Measurements from ENCODE around the gene HIPK3. TPM values are rescaled to one million over a fixed set of nuclear protein-coding genes. Genes with fewer than 3 reads are reported as not detected.
"Not testable (repeated sequence)": the region's sequence is repeated elsewhere in the genome, so short reads cannot be mapped to it uniquely, and the experiment has no call there.

The HIPK3 gene
- total and polyA plus RNA-seq, 4 donors, result 24.8 to 251 (median 119) TPM

- DNase-seq (no peak), ATAC-seq (ENCODE audit: low FRiP score) (no peak)
- Histone ChIP-seq H3K9me3 (ENCODE audit: control insufficient read depth, low read length) (no peaks in the 10 kb centered on the region), H3K27me3 (ENCODE audit: control insufficient read depth in 1 of 2, insufficient read depth in 2 of 2, low read length in 1 of 2) (no peaks in the 10 kb centered on the region), H3K4me3 (ENCODE audit: low read length in 2 of 2) (peak overlapping the region; percentile 95 to 96), H3K36me3 (ENCODE audit: control insufficient read depth in 1 of 2, insufficient read depth in 2 of 2, low read length in 1 of 2) (no peaks in the 10 kb centered on the region), H3K4me1 (ENCODE audit: control insufficient read depth in 1 of 2, insufficient read depth in 2 of 2, low read length in 2 of 2) (peaks cover 0 to 3% of the 10 kb centered on the region in 2 donors), H3K27ac (ENCODE audit: low read depth in 1 of 2, low read length in 2 of 2) (peak overlapping the region; percentile 96 to 100)
- intact Hi-C loops (cut with DNase I), result loop anchor here (5.0 to 10.0 kb wide), 5 partner anchors 66 to 439 kb away; partner anchors contain the start of gene CSTF3 (in 2 of the 2)
- WGBS, 2 donors, result 58% methylated on average over 12 of the region's 12 CpGs
Measured at GRCh38 chr11:33256031-33256812, 959 bp upstream of the HIPK3 start.

DNA sequence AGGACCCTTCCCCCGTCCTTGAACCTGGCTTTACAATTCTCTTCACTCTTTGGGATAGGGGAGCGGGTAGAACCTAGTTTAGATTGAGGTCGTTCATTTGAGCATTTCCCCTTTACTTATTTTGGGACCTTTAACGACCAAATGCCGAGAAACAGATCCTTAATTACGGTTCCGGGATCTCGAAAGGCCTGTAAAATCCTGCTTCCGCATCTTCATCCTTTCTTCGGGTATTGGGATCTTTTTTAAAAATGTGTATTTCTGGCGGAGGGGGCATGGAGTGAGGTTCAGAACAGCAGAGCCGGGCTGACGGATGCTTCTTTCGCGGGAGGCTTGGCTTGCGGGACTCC, 395 bp upstream of the HIPK3 start:
- H3K27me3 ChIP-seq (ENCODE audit: control insufficient read depth in 1 of 2, insufficient read depth in 2 of 2, low read length in 1 of 2), result no peaks in the 10 kb centered on the region
- H3K36me3 ChIP-seq (ENCODE audit: control insufficient read depth in 1 of 2, insufficient read depth in 2 of 2, low read length in 1 of 2), result no peaks in the 10 kb centered on the region
- WGBS, 2 donors, result 1 to 2% methylated on average over 16 of the region's 16 CpGs
- no peaks in the 10 kb centered on the region for H3K9me3 ChIP-seq (ENCODE audit: control insufficient read depth, low read length)
- peaks cover 0 to 3% of the 10 kb centered on the region in 2 donors for H3K4me1 ChIP-seq (ENCODE audit: control insufficient read depth in 1 of 2, insufficient read depth in 2 of 2, low read length in 2 of 2)
- H3K4me3 ChIP-seq (ENCODE audit: low read length in 2 of 2), result peak overlapping the region; percentile 95 to 96
- H3K27ac ChIP-seq (ENCODE audit: low read depth in 1 of 2, low read length in 2 of 2), result peak overlapping the region; percentile 96 to 100
- intact Hi-C loops (cut with DNase I), result loop anchor here (5.0 to 10.0 kb wide), 5 partner anchors 66 to 438 kb away; partner anchors contain the start of gene CSTF3 (in 2 of the 2)
- no peak for ATAC-seq (ENCODE audit: low FRiP score)
- no peak for DNase-seq

DNA sequence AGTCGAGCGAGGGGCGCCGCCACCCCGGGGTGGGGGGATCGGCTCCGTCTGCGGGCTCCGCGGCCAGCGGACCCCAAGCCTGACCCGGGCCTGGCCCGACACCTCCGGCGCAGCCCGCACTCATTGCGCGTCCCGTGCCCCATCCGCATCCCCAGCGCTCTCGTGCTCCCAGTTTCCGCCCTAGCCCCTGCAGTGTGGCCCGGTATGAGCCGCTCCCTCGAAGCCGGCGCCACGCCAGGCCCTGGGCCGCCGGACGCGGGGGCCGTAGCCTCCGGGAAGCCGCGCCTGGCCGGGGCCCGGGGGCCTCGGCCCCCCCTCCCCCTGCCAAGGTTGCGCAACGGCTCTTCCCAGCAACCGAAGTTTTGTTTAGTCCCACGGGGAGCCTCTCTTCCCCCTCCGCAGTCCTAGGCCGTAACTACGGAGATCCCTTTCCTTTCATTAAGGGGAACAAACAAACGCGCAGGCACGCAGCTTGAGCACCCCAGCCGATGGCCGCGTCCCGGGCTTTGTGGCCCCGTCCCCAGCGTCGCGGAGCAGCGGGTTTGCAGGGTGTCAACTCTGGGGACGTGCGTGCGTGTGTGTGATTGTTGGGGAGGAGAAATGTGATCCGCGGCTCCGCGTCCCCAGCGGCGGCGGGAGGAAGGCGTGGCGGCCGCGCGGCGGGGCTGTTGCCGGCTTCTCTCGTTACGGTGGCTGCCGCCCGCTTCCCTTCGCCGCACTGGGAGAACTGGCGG, 883 bp downstream of the HIPK3 start:
- Histone ChIP-seq H3K9me3 (ENCODE audit: control insufficient read depth, low read length) (no peaks in the 10 kb centered on the region), H3K4me3 (ENCODE audit: low read length in 2 of 2) (peak overlapping the region; percentile 95 to 96), H3K27me3 (ENCODE audit: control insufficient read depth in 1 of 2, insufficient read depth in 2 of 2, low read length in 1 of 2) (no peaks in the 10 kb centered on the region), H3K4me1 (ENCODE audit: control insufficient read depth in 1 of 2, insufficient read depth in 2 of 2, low read length in 2 of 2) (peaks cover 2 to 3% of the 10 kb centered on the region in 2 donors), H3K27ac (ENCODE audit: low read depth in 1 of 2, low read length in 2 of 2) (peak overlapping the region; percentile 99 to 100), H3K36me3 (ENCODE audit: control insufficient read depth in 1 of 2, insufficient read depth in 2 of 2, low read length in 1 of 2) (no peaks in the 10 kb centered on the region)
- peak; percentile 94 for ATAC-seq (ENCODE audit: low FRiP score)
- DNase-seq, result peak; percentile 92 to 96
- intact Hi-C loops (cut with DNase I), result loop anchor here (5.0 to 10.0 kb wide), 5 partner anchors 64 to 437 kb away; partner anchors contain the start of gene CSTF3 (in 2 of the 2)
- 0 to 1% methylated on average over 69 to 83 of the region's 83 CpGs for WGBS, 2 donors

- H3K36me3 ChIP-seq (ENCODE audit: control insufficient read depth in 1 of 2, insufficient read depth in 2 of 2, low read length in 1 of 2), result no peaks in the 10 kb centered on the region
- no peaks in the 10 kb centered on the region for H3K27me3 ChIP-seq (ENCODE audit: control insufficient read depth in 1 of 2, insufficient read depth in 2 of 2, low read length in 1 of 2)
- ATAC-seq (ENCODE audit: low FRiP score), result peak; percentile 33
- DNase-seq, result no peak
- H3K27ac ChIP-seq (ENCODE audit: low read depth in 1 of 2, low read length in 2 of 2), result peak overlapping the region; percentile 20 to 99
- intact Hi-C loops (cut with DNase I), result loop anchor here (5.0 to 10.0 kb wide), 5 partner anchors 64 to 436 kb away; partner anchors contain the start of gene CSTF3 (in 2 of the 2)
- H3K9me3 ChIP-seq (ENCODE audit: control insufficient read depth, low read length), result no peaks in the 10 kb centered on the region
- peak overlapping the region; percentile 95 to 96 for H3K4me3 ChIP-seq (ENCODE audit: low read length in 2 of 2)
- 0% methylated on average over 14 of the region's 14 CpGs for WGBS, 2 donors
- H3K4me1 ChIP-seq (ENCODE audit: control insufficient read depth in 1 of 2, insufficient read depth in 2 of 2, low read length in 2 of 2), result peaks cover 2 to 3% of the 10 kb centered on the region in 2 donors
Measured at GRCh38 chr11:33258631-33259205, 1.5 kb downstream of the HIPK3 start.

GRCh38 chr11:33259869-33260268, 2.7 kb downstream of the HIPK3 start:
- H3K36me3 ChIP-seq (ENCODE audit: control insufficient read depth in 1 of 2, insufficient read depth in 2 of 2, low read length in 1 of 2), result no peaks in the 10 kb centered on the region
- WGBS, 2 donors, result 38 to 46% methylated on average over 2 of the region's 2 CpGs
- peak overlapping the region; percentile 14 to 38 for H3K4me3 ChIP-seq (ENCODE audit: low read length in 2 of 2)
- H3K4me1 ChIP-seq (ENCODE audit: control insufficient read depth in 1 of 2, insufficient read depth in 2 of 2, low read length in 2 of 2), result peaks cover 2 to 3% of the 10 kb centered on the region in 2 donors
- DNase-seq (no peak), ATAC-seq (ENCODE audit: low FRiP score) (no peak)
- H3K9me3 ChIP-seq (ENCODE audit: control insufficient read depth, low read length), result no peaks in the 10 kb centered on the region
- intact Hi-C loops (cut with DNase I), result loop anchor here (5.0 to 10.0 kb wide), 5 partner anchors 62 to 435 kb away; partner anchors contain the start of gene CSTF3 (in 2 of the 2)
- H3K27ac ChIP-seq (ENCODE audit: low read depth in 1 of 2, low read length in 2 of 2), result no peak overlapping the region
- H3K27me3 ChIP-seq (ENCODE audit: control insufficient read depth in 1 of 2, insufficient read depth in 2 of 2, low read length in 1 of 2), result no peaks in the 10 kb centered on the region

- H3K27me3 ChIP-seq (ENCODE audit: control insufficient read depth in 1 of 2, insufficient read depth in 2 of 2, low read length in 1 of 2); intact Hi-C loops (cut with DNase I); H3K27ac ChIP-seq (ENCODE audit: low read depth in 1 of 2, low read length in 2 of 2); H3K9me3 ChIP-seq (ENCODE audit: control insufficient read depth, low read length); H3K36me3 ChIP-seq (ENCODE audit: control insufficient read depth in 1 of 2, insufficient read depth in 2 of 2, low read length in 1 of 2); H3K4me1 ChIP-seq (ENCODE audit: control insufficient read depth in 1 of 2, insufficient read depth in 2 of 2, low read length in 2 of 2); H3K4me3 ChIP-seq (ENCODE audit: low read length in 2 of 2); DNase-seq; ATAC-seq (ENCODE audit: low FRiP score): not testable (repeated sequence)
- WGBS, 2 donors, result 92 to 96% methylated on average over 1 of the region's 1 CpG
Measured at GRCh38 chr11:33261350-33261749, 4.2 kb downstream of the HIPK3 start.

GRCh38 chr11:33262011-33262645, 4.9 kb downstream of the HIPK3 start:
- Histone ChIP-seq H3K27me3 (ENCODE audit: control insufficient read depth in 1 of 2, insufficient read depth in 2 of 2, low read length in 1 of 2) (no peaks in the 10 kb centered on the region), H3K4me1 (ENCODE audit: control insufficient read depth in 1 of 2, insufficient read depth in 2 of 2, low read length in 2 of 2) (peaks cover 2 to 3% of the 10 kb centered on the region in 2 donors), H3K9me3 (ENCODE audit: control insufficient read depth, low read length) (no peaks in the 10 kb centered on the region), H3K36me3 (ENCODE audit: control insufficient read depth in 1 of 2, insufficient read depth in 2 of 2, low read length in 1 of 2) (no peaks in the 10 kb centered on the region), H3K27ac (ENCODE audit: low read depth in 1 of 2, low read length in 2 of 2) (no peak overlapping the region), H3K4me3 (ENCODE audit: low read length in 2 of 2) (no peak overlapping the region)
- intact Hi-C loops (cut with DNase I), result no loop called here
- DNase-seq (no peak), ATAC-seq (ENCODE audit: low FRiP score) (no peak)

- intact Hi-C loops (cut with DNase I), result no loop called here
- Histone ChIP-seq H3K27ac (ENCODE audit: low read depth in 1 of 2, low read length in 2 of 2) (no peak overlapping the region), H3K9me3 (ENCODE audit: control insufficient read depth, low read length) (no peaks in the 10 kb centered on the region), H3K4me3 (ENCODE audit: low read length in 2 of 2) (no peak overlapping the region), H3K4me1 (ENCODE audit: control insufficient read depth in 1 of 2, insufficient read depth in 2 of 2, low read length in 2 of 2) (peaks cover 2 to 6% of the 10 kb centered on the region in 2 donors), H3K27me3 (ENCODE audit: control insufficient read depth in 1 of 2, insufficient read depth in 2 of 2, low read length in 1 of 2) (no peaks in the 10 kb centered on the region), H3K36me3 (ENCODE audit: control insufficient read depth in 1 of 2, insufficient read depth in 2 of 2, low read length in 1 of 2) (no peaks in the 10 kb centered on the region)
- no peak for DNase-seq
- WGBS, 2 donors, result 81 to 89% methylated on average over 2 of the region's 2 CpGs
- no peak for ATAC-seq (ENCODE audit: low FRiP score)
Measured at GRCh38 chr11:33263549-33263948, 6.4 kb downstream of the HIPK3 start.

Data from aorta (tissue), 5 donors.